HG02642 (cell line): ENCODE data around the gene ROBO1.
"Not testable (repeated sequence)": the region's sequence is repeated elsewhere in the genome, so short reads cannot be mapped to it uniquely, and the experiment has no call there.

Experiments
- ATAC-seq: cut with Tn5 transposase; IDR thresholded peaks from one replicate; pipeline ENCODE4 v1.9.1; 2021; ENCODE audit warnings: mild to moderate bottlenecking; ENCODE audit not compliant: unreplicated experiment, poor library complexity

ROBO1 gene

GRCh38 chr3:79199966-79200365 lies 567.8 kb downstream of the ROBO1 start:
- ATAC-seq = no peak

- no peak for ATAC-seq
Observed at GRCh38 chr3:79187426-79187825, 580.4 kb downstream of the ROBO1 start.

- no peak for ATAC-seq
Observed at GRCh38 chr3:79184251-79184650, 583.5 kb downstream of the ROBO1 start.

GRCh38 chr3:79183496-79183895 lies 584.3 kb downstream of the ROBO1 start:
- ATAC-seq = no peak

GRCh38 chr3:79178471-79179180 lies 589.2 kb downstream of the ROBO1 start:
- no peak for ATAC-seq

GRCh38 chr3:79175870-79176269 lies 591.9 kb downstream of the ROBO1 start:
- ATAC-seq = no peak

GRCh38 chr3:79173259-79173658 lies 594.5 kb downstream of the ROBO1 start:
- not testable (repeated sequence) for ATAC-seq

- no peak for ATAC-seq
Observed at GRCh38 chr3:79172241-79172640, 595.6 kb downstream of the ROBO1 start.

GRCh38 chr3:79170021-79170420 lies 597.8 kb downstream of the ROBO1 start:
- ATAC-seq = no peak

- no peak for ATAC-seq
Observed at GRCh38 chr3:79167651-79168416, 600.0 kb downstream of the ROBO1 start.

GRCh38 chr3:79162653-79163052 lies 605.1 kb downstream of the ROBO1 start:
- ATAC-seq = no peak

GRCh38 chr3:79161941-79162340 lies 605.9 kb downstream of the ROBO1 start:
- ATAC-seq = no peak

- ATAC-seq = no peak
Observed at GRCh38 chr3:79160421-79160820, 607.4 kb downstream of the ROBO1 start.

- ATAC-seq = no peak
Observed at GRCh38 chr3:79159736-79160135, 608.1 kb downstream of the ROBO1 start.

- ATAC-seq = no peak
Observed at GRCh38 chr3:79157191-79157590, 610.6 kb downstream of the ROBO1 start.

GRCh38 chr3:79154865-79155264 lies 612.9 kb downstream of the ROBO1 start:
- no peak for ATAC-seq

- ATAC-seq = no peak
Observed at GRCh38 chr3:79148786-79149185, 619.0 kb downstream of the ROBO1 start.

GRCh38 chr3:79146024-79146423 lies 621.8 kb downstream of the ROBO1 start:
- no peak for ATAC-seq

- no peak for ATAC-seq
Observed at GRCh38 chr3:79140708-79141107, 627.1 kb downstream of the ROBO1 start.

- no peak for ATAC-seq
Observed at GRCh38 chr3:79139395-79140068, 628.3 kb downstream of the ROBO1 start.

GRCh38 chr3:79125313-79125984 lies 642.3 kb downstream of the ROBO1 start:
- no peak for ATAC-seq
